ENCODE results near the gene OTOS.

OTOS gene

DNA sequence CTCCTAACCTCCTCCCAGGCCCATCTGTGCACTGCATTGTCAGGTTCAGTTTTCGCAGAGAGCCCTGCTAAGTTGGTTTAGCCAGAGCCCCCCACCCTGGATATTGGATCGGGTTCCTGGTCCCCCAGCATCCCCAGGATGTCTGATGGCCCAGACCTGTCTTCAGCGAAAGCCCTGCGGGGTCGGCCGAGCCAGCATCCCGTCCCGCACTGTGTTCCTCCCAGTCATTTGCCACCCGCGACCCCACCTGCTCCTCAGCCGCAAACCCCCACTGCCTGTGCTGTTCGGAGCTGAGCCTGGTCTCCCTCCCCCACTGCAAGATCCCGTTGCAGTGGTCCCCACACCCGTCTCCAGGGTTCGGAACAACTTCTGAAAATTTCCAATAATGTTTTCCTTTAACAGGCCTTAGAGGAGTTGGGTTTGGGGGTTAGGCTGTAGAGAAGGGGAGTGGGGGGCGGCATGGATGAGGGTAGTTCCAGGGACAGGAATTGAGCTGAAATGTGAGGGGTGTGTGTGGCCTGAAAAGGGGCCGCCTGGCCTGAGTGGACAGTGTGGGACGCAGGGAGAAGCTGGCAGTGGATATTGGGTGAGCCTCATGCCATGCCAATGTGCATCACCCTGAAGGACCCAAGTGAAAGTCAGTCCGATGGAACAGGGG is 2.7 kb downstream of the OTOS start:
- in situ Hi-C loops (cut with MboI; ENCODE audit: low sequenced_read_pairs), result no loop called here

DNA sequence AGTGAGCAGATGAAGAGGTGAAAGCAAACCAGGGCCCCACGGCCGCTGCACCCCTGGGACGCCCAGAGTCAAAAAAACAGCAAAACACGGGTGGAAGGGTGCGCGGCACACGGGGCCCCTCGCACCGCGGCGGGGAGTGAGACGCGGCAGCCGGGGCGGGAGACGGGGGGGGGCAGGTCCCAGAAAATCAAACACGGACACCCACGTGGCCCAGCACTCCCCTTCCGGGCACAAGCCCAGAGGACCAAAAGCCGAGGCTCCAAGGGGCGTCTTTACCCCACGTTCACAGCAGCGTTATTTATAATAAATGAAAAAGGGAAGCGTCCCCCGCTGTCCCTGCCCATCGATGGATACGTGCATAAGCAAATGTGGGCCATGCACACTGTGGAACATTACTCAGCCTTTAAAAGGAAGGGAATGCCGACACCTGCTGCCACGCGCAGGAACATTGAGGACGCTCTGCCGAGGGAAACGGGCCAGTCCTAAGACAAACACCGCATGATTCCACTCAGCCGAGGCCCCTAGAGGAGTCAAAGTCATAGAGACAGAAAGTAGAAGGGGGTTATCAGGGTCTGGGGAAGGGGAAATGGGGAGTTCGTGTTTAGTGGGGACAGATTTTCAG is 3.7 kb downstream of the OTOS start:
- in situ Hi-C loops (cut with MboI; ENCODE audit: low sequenced_read_pairs), result no loop called here

DNA sequence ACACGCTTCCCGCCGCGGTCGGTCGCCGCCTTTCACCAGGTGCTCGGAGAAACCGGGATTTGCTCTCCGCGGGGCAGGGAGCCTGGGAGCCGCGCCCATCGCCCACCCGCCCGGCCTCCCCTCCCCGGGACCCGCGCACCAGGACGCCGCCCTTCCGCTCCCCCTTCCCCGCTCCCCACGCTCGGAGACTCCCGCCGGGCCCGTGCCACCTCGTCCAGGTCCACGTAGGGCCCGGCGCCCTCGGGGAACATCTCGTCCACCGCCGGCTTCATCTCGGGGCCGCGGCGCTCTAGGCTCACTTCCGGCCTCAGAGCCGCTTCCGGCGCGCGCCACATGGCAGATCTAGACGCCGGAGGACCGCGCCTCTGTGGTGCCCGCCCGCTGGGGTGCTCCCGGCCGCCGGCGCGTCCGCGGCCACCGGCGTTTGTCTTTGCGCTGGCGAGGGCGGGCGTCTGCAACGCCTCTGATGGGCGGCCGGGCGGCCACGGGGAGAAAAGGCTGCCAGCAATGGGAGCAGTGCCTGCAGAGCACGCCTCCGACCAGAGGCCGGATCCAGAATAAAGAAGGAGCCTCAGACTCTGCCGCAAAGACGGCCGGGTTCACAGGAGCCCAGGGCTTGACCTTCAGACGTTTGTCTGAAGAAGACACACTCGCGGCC is 4.3 kb downstream of the OTOS start, which contains the start of gene COPS9:
COPS9 (minus strand) TSS at position 293 of the 658 bp plus-strand sequence; CDS start at position 272, 21 bp downstream.
- in situ Hi-C loops (cut with MboI; ENCODE audit: low sequenced_read_pairs), result no loop called here

DNA sequence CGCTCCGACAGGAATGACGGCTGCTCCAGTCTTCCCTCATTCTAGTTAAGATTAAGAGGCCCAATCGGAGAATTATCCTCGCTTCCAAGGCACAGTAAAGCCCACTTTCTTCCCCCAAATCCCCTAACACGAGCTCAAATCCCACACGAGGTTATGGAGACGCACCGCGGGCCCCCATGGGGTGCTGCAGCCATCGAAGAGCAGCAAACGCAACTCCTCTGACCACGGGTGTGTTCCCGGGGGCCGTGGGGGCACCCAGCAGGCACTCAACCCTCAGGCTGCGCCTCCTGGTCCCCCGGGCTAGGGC is 4.8 kb downstream of the OTOS start:
- in situ Hi-C loops (cut with MboI; ENCODE audit: low sequenced_read_pairs), result no loop called here

DNA sequence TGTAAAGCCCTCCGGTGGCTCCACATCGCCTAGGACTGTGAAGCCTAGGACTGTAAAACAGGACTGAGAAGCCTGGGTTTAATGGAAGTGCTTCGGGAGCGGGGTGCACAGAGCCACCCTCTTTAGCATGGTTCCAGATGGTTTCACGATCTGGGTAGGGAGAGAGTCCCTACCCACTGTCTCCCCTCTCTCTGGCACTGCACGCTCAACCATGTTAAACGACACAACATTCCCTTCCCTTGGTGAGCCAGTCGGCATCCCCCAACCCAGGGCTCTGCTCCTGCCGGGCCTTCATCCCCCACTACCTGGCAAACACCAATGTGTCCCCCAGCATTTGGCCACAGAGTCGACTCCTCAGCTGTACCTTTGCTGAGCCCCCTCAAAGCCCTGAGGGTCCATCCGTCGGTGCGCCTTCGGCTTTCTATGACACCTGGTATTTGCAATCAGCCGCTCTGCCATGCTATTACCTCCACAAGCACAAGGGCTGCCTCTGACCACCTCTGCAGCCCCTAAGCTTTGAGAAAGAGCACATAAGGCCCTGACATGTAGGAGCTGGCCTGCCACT is 5.4 kb downstream of the OTOS start:
- in situ Hi-C loops (cut with MboI; ENCODE audit: low sequenced_read_pairs), result no loop called here

DNA sequence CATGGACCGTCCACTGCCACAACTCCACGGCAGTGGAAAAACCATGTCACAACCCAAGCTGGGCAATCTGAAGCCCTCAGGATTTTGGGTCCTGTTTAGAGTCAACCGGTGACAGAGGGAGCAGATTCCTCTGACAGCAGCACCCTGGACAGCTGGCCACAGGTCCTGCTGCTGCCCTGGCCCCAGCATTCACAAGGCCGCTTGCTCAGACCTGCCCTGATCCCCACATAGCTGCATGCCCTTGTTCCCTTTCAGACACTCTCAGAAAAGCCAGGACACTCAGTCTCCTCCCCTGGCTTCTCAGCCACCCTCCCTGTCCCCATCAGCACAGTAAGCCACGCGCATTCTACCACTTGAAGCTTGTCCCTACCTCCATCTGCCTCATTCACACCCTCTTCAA is 6.0 kb downstream of the OTOS start:
- in situ Hi-C loops (cut with MboI; ENCODE audit: low sequenced_read_pairs), result no loop called here

DNA sequence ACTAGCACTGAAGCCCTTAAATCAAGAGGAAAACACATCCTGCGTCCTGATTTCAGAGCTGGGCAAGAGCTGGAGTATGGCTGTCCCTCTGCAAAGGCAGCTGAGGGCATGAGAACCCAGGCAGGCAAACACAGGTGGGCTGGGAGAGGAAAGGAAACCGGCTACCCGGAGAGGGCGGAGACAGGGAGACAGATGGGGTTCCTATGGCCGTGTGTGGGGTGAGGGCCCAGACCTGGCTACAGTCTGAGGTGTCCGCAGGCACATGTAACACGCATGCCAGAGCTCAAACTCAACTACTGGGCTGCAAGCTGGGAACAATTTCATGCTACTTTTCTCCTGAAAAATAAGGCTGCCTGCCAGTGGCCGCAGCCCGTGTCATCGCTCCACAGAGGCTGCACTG is 7.1 kb downstream of the OTOS start:
- in situ Hi-C loops (cut with MboI; ENCODE audit: low sequenced_read_pairs), result no loop called here

DNA sequence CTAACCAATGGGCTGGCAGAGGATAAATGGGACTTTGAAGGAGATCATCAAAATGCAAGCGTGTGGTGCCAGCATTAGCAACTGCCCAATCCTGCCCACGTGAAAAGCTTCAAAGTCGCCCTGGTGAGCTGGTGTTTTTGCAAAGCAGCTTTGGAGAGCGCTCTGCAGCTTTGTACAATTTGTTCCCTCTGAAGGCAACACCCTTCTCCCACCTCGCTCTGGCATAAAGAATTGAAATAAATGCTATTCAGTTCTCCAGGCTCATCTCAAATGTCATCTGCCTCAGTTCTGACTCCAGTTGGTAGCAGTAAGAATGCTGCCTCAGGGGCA is 7.8 kb downstream of the OTOS start:
- in situ Hi-C loops (cut with MboI; ENCODE audit: low sequenced_read_pairs), result no loop called here

DNA sequence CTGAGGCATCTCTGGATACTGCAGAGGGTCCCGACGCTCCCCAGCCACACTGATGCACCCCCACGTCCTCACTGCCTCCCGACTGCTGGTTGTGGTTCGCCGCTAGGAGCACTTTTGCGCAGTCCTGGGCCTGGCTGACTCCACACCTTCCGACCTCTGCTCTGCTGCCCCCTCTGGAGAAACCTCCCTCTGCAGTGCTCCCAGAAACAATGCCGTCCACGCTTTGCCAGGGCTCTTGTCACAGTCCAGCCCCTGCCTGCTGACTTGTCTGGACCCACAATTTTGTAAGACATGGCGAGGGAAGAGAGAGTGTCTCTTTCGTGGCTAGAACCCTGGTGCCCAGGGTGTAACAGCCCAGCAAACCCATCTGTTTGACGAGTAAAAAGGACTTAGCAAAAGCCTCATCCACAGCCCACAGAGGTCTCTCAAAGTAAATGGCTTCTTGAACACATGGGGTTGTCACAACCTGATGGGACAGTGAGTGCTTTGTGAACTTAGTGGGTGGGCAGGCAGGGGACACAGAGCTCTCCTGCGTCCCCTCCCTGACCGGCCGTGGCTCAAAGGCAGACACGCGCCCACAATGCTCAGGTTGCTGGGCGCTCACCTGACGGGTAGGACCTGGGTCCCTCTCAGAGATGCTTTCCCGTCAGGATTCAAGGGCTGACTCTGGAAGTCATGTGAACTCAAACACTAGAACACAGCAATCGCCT is 8.4 kb downstream of the OTOS start:
- in situ Hi-C loops (cut with MboI; ENCODE audit: low sequenced_read_pairs), result no loop called here

DNA sequence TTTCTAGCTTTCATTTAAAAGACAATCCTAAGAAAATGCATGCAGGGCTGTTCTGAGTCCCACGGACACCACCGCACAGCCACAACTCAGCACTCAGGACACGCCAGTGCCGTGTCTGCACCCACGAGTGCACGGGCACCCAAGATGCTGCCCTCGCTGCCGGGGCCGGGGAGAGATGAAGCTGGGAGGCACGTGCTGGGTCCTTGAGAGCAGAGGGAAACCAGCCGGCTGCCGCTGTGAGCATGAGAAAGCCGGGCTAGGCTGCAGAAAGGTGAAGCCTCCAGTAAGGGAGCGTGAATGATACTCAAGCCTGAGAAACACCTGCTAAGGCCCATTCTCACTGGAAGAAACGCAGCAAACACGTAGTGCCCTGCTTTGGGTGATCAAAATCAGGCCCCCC is 9.2 kb downstream of the OTOS start:
- in situ Hi-C loops (cut with MboI; ENCODE audit: low sequenced_read_pairs), result no loop called here

DNA sequence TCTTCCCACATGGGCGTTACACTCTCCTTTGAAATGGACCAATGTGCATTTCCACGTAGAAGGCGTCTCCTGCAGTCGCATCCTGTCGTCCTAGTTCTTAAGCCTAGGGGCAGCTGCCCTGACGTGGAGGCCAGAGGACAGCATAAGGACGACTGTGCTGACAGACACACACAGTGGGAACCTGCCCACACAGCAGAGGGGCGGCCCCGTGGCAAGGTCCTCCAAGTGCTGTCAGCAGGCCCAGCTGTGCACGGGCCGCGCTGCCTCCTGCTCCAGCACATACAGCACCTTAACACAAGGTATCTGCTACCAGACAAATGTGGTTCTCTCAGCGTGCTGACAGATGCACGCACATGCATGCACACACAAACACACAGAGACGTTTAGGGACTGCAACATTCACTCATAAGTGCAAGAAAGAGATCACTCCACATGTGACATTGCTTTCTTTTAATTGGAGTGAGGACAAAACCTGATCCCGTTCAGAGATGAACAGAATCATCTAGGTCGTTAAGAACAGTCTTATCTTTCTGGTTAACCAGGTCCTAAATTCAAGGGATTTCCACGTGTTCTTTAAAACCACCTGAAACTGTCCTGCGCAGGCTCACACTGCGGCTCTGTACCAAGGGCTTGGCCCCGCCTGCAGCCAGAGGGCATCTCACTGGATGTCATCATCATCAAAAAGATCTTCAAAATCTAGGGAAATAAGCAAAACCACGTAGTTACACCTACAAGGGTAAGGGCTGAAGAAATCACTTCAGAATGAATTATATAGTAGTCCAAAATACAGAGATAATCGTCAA is 9.9 kb downstream of the OTOS start:
- in situ Hi-C loops (cut with MboI; ENCODE audit: low sequenced_read_pairs), result no loop called here

DNA sequence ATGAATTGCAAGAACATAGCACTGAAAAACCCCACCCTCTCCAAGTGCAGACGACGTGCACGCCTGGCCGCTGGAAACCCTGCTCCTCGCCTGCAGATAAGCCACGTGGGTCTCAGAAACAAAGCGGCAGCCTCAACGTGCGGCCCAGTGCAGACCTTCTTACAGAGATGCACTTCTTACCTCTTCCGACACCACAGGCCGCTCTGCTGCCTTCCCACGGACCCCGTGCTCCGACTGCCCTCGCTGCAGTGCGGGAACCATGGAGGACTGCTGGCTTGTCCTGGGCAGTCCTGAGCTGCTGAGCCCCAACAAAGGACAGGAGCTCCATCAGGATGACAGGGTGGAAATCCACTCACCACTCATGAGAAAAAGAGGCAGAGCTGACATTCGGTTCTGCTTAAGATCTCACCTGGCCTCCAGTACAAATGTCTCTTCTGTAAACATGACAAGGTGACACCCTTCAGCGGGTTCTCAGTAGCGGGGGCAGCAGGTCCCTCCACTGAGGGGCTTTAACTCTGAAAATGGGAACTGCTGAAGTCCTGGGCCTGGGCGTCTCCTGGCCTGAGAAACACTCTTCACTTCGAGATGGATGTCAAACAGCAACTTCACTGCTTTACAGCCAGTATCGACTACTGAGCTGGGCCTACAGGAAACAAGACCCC is 10.6 kb downstream of the OTOS start:
- in situ Hi-C loops (cut with MboI; ENCODE audit: low sequenced_read_pairs), result no loop called here

DNA sequence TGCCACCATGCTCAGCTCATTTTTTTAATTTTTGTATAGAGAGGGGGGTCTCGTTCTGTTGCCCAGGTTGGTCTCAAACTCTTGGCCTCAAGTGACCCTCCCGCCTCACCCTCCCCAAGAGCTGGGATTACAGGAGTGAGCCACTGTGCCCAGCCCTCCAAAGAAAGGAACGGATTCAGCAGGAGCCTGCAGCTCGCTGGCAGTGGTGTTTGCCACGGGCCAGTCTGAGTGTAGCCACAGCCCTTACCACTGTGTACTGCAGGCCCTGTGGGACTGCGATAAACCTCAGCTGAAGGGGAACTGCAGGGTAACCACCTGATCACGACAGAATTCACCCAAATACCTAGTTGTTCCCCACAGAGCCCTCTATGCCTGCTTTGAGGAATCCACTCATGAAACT is 11.1 kb downstream of the OTOS start:
- in situ Hi-C loops (cut with MboI; ENCODE audit: low sequenced_read_pairs), result no loop called here

DNA sequence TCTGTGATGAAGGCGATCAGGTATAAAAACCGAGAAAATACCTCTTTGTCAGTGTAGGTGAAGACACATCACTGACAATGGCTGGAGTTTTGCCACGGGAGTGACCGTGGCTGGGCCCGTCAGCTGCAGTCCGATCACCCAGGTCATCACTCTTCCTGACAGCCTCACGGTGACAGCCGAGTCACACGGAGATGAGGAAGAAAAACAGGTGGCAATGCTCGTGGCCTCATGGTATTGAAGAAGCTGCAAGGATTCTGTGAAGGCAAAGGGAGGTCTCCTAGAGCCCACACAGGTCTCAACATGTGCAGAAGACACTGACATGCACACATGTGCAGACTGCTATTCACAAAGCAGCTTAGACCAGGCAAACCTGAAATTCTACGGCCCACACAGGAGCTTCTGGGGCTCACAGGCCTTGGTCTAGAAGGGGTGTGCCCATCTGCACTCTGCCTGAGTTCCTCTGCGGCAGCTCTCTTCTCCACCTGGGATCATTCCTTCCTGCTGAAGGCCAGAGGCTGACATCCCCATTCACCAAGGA is 11.8 kb downstream of the OTOS start:
- in situ Hi-C loops (cut with MboI; ENCODE audit: low sequenced_read_pairs), result no loop called here

DNA sequence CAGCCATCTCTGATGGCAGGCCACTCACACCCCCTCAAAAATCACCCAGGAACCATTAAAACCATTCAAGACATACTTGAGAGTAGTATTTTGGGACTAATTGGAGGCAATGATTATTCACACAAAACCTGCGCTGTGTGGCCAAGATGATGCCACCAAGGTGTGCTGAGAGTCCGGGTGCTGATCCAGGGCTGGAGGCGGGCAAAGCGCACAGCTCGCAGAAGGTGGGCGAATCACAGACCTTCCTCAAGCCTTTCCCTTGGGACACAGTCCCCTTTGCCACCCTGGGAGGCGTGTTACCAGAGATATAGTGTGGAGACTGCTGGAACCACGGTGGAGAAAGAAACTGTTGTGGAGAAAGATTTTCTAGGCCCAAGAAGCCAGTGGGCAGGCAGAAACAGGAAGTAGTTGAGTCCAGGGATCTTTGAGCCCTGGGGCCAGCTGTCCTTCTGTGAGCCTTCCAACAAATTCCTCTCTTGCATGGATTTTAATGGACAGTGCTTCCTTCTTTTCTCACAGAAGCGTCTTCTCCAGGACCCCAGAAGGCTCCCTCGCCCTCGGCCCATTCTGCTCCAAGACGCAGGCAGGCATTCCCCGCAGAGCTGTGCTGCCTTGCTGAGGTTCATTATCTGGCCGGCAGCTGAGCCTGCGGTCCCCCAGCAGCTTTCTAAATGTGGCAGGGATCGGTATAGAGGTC is 12.4 kb downstream of the OTOS start:
- in situ Hi-C loops (cut with MboI; ENCODE audit: low sequenced_read_pairs), result no loop called here

DNA sequence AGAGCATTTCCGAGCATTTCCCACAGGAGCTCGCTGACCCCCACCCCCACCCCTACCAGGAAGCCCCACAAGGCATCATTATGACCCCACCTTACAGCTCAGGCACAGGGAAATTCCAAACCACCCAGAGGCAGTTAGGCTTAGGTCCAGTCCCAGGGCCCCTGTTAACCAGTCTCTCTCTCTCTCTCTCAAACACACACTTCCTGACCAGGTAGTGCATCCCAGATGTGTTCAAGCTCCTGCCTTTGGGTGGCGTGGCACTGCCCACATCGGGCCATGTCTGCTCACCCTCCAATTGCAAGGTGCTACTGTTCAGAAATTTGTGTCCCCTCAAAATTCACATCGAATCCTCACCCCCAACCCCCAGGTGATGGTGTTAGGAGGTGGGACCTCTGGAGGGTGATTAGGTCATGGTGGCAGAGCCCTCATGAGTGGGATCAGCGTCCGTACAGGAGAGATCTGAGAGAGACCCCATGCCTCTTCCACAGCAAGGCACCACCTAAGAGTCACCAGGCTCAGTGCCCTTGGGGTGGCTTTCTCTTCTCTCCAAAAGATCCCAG is 13.2 kb downstream of the OTOS start:
- in situ Hi-C loops (cut with MboI; ENCODE audit: low sequenced_read_pairs), result no loop called here

DNA sequence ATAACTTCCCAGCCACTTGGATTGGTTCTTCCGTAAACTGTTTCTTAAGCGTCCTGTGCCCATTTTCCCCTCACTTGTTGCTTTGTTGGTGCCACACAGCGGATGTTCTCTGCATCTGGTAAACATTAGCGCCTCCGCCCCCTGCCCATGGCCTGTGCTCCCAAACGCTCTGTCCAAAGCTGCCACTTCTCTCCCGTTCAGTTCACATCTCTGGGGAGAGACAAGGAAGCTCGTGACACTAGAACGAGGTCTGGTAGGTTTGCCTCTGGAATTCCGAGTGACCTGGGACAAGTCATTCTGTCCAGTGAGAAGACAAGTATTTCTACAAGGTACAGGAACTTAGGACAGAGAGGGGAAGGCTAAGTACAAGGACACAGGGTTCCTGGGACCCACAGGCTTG is 13.7 kb downstream of the OTOS start:
- in situ Hi-C loops (cut with MboI; ENCODE audit: low sequenced_read_pairs), result no loop called here

DNA sequence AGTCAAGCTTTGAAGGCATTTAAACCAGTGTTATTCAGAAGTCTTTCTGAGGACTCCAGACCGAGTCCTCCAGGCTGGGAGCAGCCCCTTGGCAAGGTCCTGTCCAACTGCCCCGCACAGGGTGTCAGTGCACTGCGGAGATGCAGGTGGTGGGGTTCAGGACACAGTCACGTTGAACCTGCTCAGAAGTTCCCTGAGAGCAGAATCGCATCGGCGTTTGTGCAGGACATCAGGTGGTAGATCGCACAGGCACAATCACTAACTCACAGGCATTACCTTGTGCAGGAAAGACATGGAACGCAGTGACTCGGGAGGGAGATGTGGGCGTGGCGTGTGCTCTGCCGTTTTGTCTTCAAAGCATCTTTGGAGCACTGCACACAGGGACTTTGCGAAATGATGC is 14.7 kb downstream of the OTOS start:
- in situ Hi-C loops (cut with MboI; ENCODE audit: low sequenced_read_pairs), result no loop called here

DNA sequence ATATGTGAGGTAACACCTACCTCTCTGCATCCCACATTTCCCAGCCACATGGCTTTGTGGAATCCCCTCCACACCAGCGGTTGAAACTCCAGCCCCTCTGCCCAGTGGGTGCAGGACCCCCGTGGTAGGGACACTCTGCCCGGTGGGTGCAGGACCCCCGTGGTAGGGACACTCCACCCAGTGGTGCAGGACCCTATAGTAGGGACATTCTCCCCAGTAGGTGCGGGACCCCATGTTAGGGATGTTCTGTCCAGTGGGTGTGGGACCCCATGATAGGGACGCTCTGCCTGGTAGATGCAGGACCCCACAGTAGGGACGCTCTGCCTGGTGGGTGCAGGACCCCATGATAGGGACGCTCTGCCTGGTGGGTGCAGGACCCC is 15.8 kb downstream of the OTOS start:
- in situ Hi-C loops (cut with MboI; ENCODE audit: low sequenced_read_pairs), result no loop called here

Measured in hTERT RPE-1 (cell line).